GM21576 (cell line): ENCODE measurements around the gene HDAC4.
"Not testable (repeated sequence)": the region's sequence is repeated elsewhere in the genome, so short reads cannot be mapped to it uniquely, and the experiment has no call there.

Source experiments
- ATAC-seq: cut with Tn5 transposase; IDR thresholded peaks from one replicate; pipeline ENCODE4 v1.9.1; 2021; ENCODE audit warnings: mild to moderate bottlenecking, moderate library complexity; ENCODE audit not compliant: unreplicated experiment

HDAC4 gene

GRCh38 chr2:239042551-239043320, 358.1 kb downstream of the HDAC4 start:
- no peak for ATAC-seq

GRCh38 chr2:239042046-239042445, 358.8 kb downstream of the HDAC4 start:
- no peak for ATAC-seq

- ATAC-seq: no peak
These were observed 359.8 kb downstream of the HDAC4 start for GRCh38 chr2:239041062-239041461.

- no peak for ATAC-seq
These were observed 360.6 kb downstream of the HDAC4 start for GRCh38 chr2:239040152-239040761.

- no peak for ATAC-seq
These were observed 361.4 kb downstream of the HDAC4 start for GRCh38 chr2:239039479-239039861.

GRCh38 chr2:239038773-239039478, 361.9 kb downstream of the HDAC4 start:
- no peak for ATAC-seq

GRCh38 chr2:239038284-239038683, 362.5 kb downstream of the HDAC4 start:
- ATAC-seq: not testable (repeated sequence)

- no peak for ATAC-seq
These were observed 363.3 kb downstream of the HDAC4 start for GRCh38 chr2:239037559-239037910.

GRCh38 chr2:239036819-239037558, 363.8 kb downstream of the HDAC4 start:
- no peak for ATAC-seq

GRCh38 chr2:239035997-239036731, 364.7 kb downstream of the HDAC4 start:
- no peak for ATAC-seq

GRCh38 chr2:239035361-239035814, 365.4 kb downstream of the HDAC4 start:
- ATAC-seq: no peak

- no peak for ATAC-seq
These were observed 366.1 kb downstream of the HDAC4 start for GRCh38 chr2:239034561-239035341.

- no peak for ATAC-seq
These were observed 366.8 kb downstream of the HDAC4 start for GRCh38 chr2:239033801-239034560.

- no peak for ATAC-seq
These were observed 370.9 kb downstream of the HDAC4 start for GRCh38 chr2:239029958-239030357.

- ATAC-seq: no peak
These were observed 372.6 kb downstream of the HDAC4 start for GRCh38 chr2:239028253-239028619.

GRCh38 chr2:239027391-239028252, 373.2 kb downstream of the HDAC4 start:
- ATAC-seq: no peak

- ATAC-seq: no peak
These were observed 374.0 kb downstream of the HDAC4 start for GRCh38 chr2:239026711-239027361.
